Measurements from ENCODE around the gene SPAM1.

SPAM1 gene

GRCh38 chr7:123975084-123975483, 50.0 kb downstream of the SPAM1 start:
- no peaks in the 10 kb centered on the region for H3F3A ChIP-seq (ENCODE audit: insufficient read depth)
- H3K27ac ChIP-seq (ENCODE audit: low read depth, low read length): no peak overlapping the region
- no peak overlapping the region for H3K4me3 ChIP-seq (ENCODE audit: insufficient read depth, low read length, poor library complexity, severe bottlenecking)
- H3K79me2 ChIP-seq (ENCODE audit: insufficient read depth, low read length): no peaks in the 10 kb centered on the region
- H3K9ac ChIP-seq (ENCODE audit: low read length): no peak overlapping the region
- no peak for TF ChIP-seq EZH2phosphoT487 (conservative IDR thresholded peaks at IDR 0.05; ENCODE audit: low read length)
- H3K9me2 ChIP-seq (replicated peaks; ENCODE audit: insufficient read depth, low read length): no peaks in the 10 kb centered on the region
- H3K27me3 ChIP-seq (ENCODE audit: low read length): no peaks in the 10 kb centered on the region
- no peaks in the 10 kb centered on the region for H4K20me1 ChIP-seq (ENCODE audit: low read depth, low read length)
- H3K9me3 ChIP-seq (ENCODE audit: insufficient read depth, low read length): no peaks in the 10 kb centered on the region
- H2AFZ ChIP-seq (ENCODE audit: low read depth, low read length, severe bottlenecking): no peak overlapping the region
- H3K36me3 ChIP-seq (ENCODE audit: low read length): no peaks in the 10 kb centered on the region
- H3K4me2 ChIP-seq (ENCODE audit: low read depth, low read length, poor library complexity, severe bottlenecking): no peak overlapping the region

DNA sequence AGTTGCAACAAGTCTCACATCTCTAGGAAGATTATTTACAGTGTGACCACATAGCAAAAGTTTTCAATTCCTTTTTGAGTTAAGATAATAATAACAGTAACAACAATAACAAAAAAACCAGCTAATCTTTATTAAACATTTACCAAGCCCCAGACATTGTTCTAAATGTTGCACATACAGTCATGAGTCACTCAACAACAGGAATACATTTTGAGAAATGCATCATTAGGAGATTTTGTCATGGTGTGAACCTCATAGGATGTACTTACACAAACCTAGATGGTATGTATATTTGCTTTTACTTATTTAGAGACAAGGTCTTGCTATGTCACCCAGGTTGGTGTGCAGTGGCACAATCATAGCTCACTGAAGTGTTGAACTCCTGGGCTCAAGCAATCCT, 52.0 kb downstream of the SPAM1 start:
- Histone ChIP-seq H4K20me1 (ENCODE audit: low read depth, low read length) (no peaks in the 10 kb centered on the region), H3K9ac (ENCODE audit: low read length) (no peak overlapping the region), H3K27me3 (ENCODE audit: low read length) (no peaks in the 10 kb centered on the region), H3K4me2 (ENCODE audit: low read depth, low read length, poor library complexity, severe bottlenecking) (no peak overlapping the region), H2AFZ (ENCODE audit: low read depth, low read length, severe bottlenecking) (no peak overlapping the region), H3K9me3 (ENCODE audit: insufficient read depth, low read length) (no peaks in the 10 kb centered on the region), H3K27ac (ENCODE audit: low read depth, low read length) (no peak overlapping the region), H3K36me3 (ENCODE audit: low read length) (no peaks in the 10 kb centered on the region), H3K79me2 (ENCODE audit: insufficient read depth, low read length) (no peaks in the 10 kb centered on the region), H3F3A (ENCODE audit: insufficient read depth) (no peaks in the 10 kb centered on the region), H3K9me2 (replicated peaks; ENCODE audit: insufficient read depth, low read length) (no peaks in the 10 kb centered on the region), H3K4me3 (ENCODE audit: insufficient read depth, low read length, poor library complexity, severe bottlenecking) (no peak overlapping the region)
- no peak for TF ChIP-seq CTCF (IDR thresholded peaks at IDR 0.05; ENCODE audit: insufficient read depth, low read length, poor library complexity, severe bottlenecking)
- no peak for TF ChIP-seq EZH2phosphoT487 (conservative IDR thresholded peaks at IDR 0.05; ENCODE audit: low read length)

DNA sequence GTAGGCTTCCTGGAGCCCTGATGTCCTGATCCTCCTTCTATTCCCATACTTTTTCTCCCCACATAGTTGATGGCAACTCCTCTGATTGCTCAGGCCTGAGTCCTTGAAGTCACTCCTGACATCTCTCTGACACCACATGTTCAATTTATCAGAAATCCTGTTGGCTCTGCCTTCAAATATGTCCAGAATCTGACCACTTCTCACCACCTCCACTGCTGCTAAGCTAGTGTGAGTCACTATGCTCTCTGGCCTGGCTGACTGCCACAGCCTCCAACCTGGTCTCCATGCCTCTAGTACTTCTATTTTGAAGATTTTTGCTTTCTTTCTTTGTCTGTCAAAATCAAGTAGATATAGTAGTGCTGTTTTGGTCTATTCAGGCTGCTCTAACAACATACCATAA, 54.8 kb downstream of the SPAM1 start:
- Histone ChIP-seq H3K9me3 (ENCODE audit: insufficient read depth, low read length) (no peaks in the 10 kb centered on the region), H3K79me2 (ENCODE audit: insufficient read depth, low read length) (no peaks in the 10 kb centered on the region), H3K27ac (ENCODE audit: low read depth, low read length) (no peak overlapping the region), H3K4me2 (ENCODE audit: low read depth, low read length, poor library complexity, severe bottlenecking) (no peak overlapping the region), H3K4me3 (ENCODE audit: insufficient read depth, low read length, poor library complexity, severe bottlenecking) (no peak overlapping the region), H3K27me3 (ENCODE audit: low read length) (no peaks in the 10 kb centered on the region), H3K9ac (ENCODE audit: low read length) (no peak overlapping the region), H2AFZ (ENCODE audit: low read depth, low read length, severe bottlenecking) (no peak overlapping the region), H3F3A (ENCODE audit: insufficient read depth) (no peaks in the 10 kb centered on the region), H4K20me1 (ENCODE audit: low read depth, low read length) (no peaks in the 10 kb centered on the region), H3K9me2 (replicated peaks; ENCODE audit: insufficient read depth, low read length) (no peaks in the 10 kb centered on the region), H3K36me3 (ENCODE audit: low read length) (no peaks in the 10 kb centered on the region)
- no peak for TF ChIP-seq EZH2phosphoT487 (conservative IDR thresholded peaks at IDR 0.05; ENCODE audit: low read length)
- TF ChIP-seq CTCF (IDR thresholded peaks at IDR 0.05; ENCODE audit: insufficient read depth, low read length, poor library complexity, severe bottlenecking): no peak

GRCh38 chr7:123987445-123987844, 62.4 kb downstream of the SPAM1 start:
- Histone ChIP-seq H4K20me1 (ENCODE audit: low read depth, low read length) (no peaks in the 10 kb centered on the region), H3K27me3 (ENCODE audit: low read length) (no peaks in the 10 kb centered on the region), H3K4me2 (ENCODE audit: low read depth, low read length, poor library complexity, severe bottlenecking) (no peak overlapping the region), H3K27ac (ENCODE audit: low read depth, low read length) (no peak overlapping the region), H3F3A (ENCODE audit: insufficient read depth) (no peaks in the 10 kb centered on the region), H3K79me2 (ENCODE audit: insufficient read depth, low read length) (no peaks in the 10 kb centered on the region), H3K4me3 (ENCODE audit: insufficient read depth, low read length, poor library complexity, severe bottlenecking) (no peak overlapping the region), H3K9me3 (ENCODE audit: insufficient read depth, low read length) (no peaks in the 10 kb centered on the region), H3K9me2 (replicated peaks; ENCODE audit: insufficient read depth, low read length) (no peaks in the 10 kb centered on the region), H3K36me3 (ENCODE audit: low read length) (no peaks in the 10 kb centered on the region), H2AFZ (ENCODE audit: low read depth, low read length, severe bottlenecking) (no peak overlapping the region), H3K9ac (ENCODE audit: low read length) (no peak overlapping the region)
- TF ChIP-seq CTCF (IDR thresholded peaks at IDR 0.05; ENCODE audit: insufficient read depth, low read length, poor library complexity, severe bottlenecking) (no peak), EZH2phosphoT487 (conservative IDR thresholded peaks at IDR 0.05; ENCODE audit: low read length) (no peak)

Data from SU-DHL-6 (cell line).